ENCODE results near the gene ACVR1B. TPM values are rescaled to one million over a fixed set of nuclear protein-coding genes. Genes with fewer than 3 reads are reported as not detected.

The ACVR1B gene
- total and polyA plus RNA-seq, 9 of the 15 experiments (the other 6 are each of a cell fraction or from before 2014, with no cell fraction given): 0.97 to 15.1 (median 6.8) TPM

- TF ChIP-seq MNT (conservative IDR thresholded peaks at IDR 0.05) (peak in 1 of 2 experiments; percentile 28; a peak in 1 of 4 replicates), CHD7 (IDR thresholded peaks at IDR 0.05; ENCODE audit: low read depth, low read length) (no peak), RREB1 (CRISPR knock-in tag; IDR thresholded peaks at IDR 0.05) (no peak), IRF2 (CRISPR knock-in tag; IDR thresholded peaks at IDR 0.05) (no peak), CREB3 (tag; conservative IDR thresholded peaks at IDR 0.05; ENCODE audit: low read depth) (0 out of 2 replicates have a peak, but pooled peaks have one; percentile 33)
Measured at GRCh38 chr12:51954561-51955361, 3.3 kb downstream of the ACVR1B start (continued).
